ENCODE data around the gene PRR5L.

PRR5L gene

DNA sequence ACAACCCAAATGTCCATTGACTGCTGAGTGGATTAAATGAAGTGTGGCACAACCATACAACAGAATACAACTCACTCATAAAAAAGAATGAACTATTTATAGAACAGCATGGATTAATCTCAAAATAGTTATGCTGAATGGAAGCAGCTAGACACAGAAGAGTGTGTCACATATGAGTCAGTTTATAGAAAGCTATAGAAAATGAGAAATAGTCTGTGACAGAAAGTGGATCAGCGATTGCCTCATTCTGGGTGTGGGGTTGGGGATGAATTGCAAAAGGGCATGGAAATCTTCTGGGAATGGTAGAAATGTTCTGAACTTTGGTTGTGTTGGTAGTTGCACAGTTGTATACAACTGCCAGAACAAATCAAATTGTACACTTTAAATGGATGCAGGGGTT is 37.4 kb downstream of the PRR5L start:
- no peak overlapping the region for H3K4me3 Mint-ChIP-seq
- DNase-seq (no peak), ATAC-seq (peak; percentile 42)
- H3K9me3 Mint-ChIP-seq: peaks cover 9 to 17% of the 10 kb centered on the region in 2 donors
- peaks cover 6% of the 10 kb centered on the region for H3K4me1 Mint-ChIP-seq
- peak overlapping the region in 1 of 2 donors; percentile 41 for H3K27ac Mint-ChIP-seq
- H3K27me3 Mint-ChIP-seq: peaks cover 57% of the 10 kb centered on the region

DNA sequence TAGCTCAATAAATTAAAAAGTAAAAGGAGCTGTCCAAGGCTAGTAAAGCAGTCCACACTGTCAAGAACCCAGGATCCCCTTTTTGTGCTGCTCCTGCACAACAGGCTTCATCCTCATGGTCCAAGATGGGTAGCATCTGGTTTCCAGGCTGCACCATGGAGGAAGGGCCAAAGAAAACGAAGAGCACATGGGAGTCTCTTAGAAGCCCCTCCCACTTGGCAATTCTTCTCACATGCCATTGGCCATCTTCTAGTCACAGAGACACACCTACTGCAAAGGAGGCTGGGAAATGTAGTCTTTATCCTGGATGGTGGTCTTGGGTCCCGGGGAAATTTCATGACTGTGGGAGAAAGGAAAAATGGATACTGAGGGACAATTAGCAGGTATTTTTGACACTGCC is 37.8 kb downstream of the PRR5L start:
- Mint-ChIP-seq H3K9me3 (peaks cover 9 to 17% of the 10 kb centered on the region in 2 donors), H3K27ac (no peak overlapping the region), H3K27me3 (peaks cover 60% of the 10 kb centered on the region), H3K4me3 (no peak overlapping the region), H3K4me1 (peaks cover 6% of the 10 kb centered on the region)
- ATAC-seq (no peak), DNase-seq (no peak)

DNA sequence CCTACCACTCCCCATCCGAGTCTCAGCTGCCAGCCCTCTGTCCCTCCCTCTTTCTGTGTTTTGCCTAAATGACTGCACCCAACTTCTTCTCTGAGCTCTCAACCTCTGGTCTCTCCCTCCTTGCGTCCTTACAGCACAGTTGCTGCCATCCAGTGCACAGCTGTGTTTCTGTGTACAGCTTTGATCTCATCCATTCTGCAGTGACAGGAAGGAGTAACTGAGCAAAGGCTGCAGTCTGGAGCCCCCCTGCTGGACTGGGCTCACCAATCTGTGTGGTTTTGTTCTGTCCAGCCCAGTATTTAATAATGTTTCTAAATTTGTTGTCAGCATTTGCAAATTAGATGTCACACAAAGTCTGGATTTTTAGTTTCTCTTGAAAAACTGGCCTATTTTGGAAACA is 43.8 kb downstream of the PRR5L start:
- Mint-ChIP-seq H3K4me3 (no peak overlapping the region), H3K4me1 (peaks cover 35% of the 10 kb centered on the region), H3K27me3 (peaks cover 73% of the 10 kb centered on the region), H3K27ac (no peak overlapping the region), H3K9me3 (no peaks in the 10 kb centered on the region)
- no peak for ATAC-seq
- DNase-seq: no peak

DNA sequence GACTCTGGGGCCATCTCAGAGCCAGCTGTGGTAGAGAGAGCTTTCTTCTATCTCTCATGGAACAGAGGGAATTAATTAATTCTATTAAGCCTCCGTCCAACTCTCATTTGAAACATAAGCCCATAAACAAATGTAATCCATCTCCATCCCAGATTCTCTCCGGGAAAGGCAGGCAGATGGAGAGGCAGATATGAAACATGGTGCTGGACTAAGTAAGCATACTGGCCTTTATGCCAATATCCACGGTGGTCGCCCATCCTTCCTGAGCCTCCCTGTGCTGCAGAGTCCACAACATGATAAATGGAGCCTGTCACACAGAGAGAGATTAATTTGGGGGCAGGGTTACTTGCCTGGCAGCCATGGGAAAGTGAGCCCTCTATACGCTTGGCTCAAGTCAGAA is 44.8 kb downstream of the PRR5L start:
- Mint-ChIP-seq H3K27me3 (peaks cover 78% of the 10 kb centered on the region), H3K9me3 (no peaks in the 10 kb centered on the region), H3K4me1 (peaks cover 38% of the 10 kb centered on the region), H3K27ac (no peak overlapping the region), H3K4me3 (no peak overlapping the region)
- ATAC-seq (no peak), DNase-seq (no peak)

DNA sequence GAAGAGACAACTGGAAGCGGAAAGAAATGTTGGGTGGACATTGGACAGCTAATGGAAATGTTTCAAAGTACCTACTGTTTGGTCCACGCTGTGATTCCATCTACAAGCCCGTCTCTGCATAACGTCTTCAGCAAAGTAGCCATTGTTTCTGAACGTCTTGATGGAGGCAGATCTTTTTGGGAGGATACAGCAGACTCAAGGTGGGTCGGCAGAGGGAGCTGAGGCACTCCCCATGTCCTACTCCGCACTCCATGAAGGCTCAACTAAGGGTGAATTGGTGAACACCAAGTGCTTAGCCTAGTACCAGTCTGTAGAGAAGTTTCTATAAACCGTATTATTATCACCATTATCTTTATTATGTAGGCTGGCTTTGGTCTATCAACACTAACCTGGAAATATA is 45.8 kb downstream of the PRR5L start:
- no peak for DNase-seq
- H3K27ac Mint-ChIP-seq: no peak overlapping the region
- H3K27me3 Mint-ChIP-seq: peaks cover 77% of the 10 kb centered on the region
- no peaks in the 10 kb centered on the region for H3K9me3 Mint-ChIP-seq
- H3K4me3 Mint-ChIP-seq: no peak overlapping the region
- H3K4me1 Mint-ChIP-seq: peaks cover 42% of the 10 kb centered on the region
- ATAC-seq: no peak

DNA sequence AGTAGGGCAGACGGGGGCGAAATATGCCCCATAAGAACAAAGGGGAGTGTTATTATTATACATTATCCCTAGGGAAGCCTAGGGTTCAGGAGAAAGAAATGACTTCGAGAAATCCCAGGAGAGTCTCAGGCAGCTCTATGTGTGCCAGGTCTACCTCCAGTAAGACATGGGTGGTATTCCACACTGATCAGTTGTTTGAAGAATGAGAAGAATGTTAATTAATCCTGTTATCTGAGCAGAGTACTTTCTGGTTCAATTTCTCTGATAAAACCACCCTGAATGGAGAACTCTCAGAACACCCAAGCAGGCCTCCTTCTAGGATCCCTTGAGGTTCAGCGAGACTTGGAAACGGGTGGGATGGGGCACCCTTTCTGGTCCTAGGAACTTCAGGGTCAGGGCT is 46.2 kb downstream of the PRR5L start:
- Mint-ChIP-seq H3K4me1 (peaks cover 46% of the 10 kb centered on the region), H3K27ac (no peak overlapping the region), H3K27me3 (peaks cover 73% of the 10 kb centered on the region), H3K9me3 (no peaks in the 10 kb centered on the region), H3K4me3 (no peak overlapping the region)
- ATAC-seq (no peak), DNase-seq (no peak)

DNA sequence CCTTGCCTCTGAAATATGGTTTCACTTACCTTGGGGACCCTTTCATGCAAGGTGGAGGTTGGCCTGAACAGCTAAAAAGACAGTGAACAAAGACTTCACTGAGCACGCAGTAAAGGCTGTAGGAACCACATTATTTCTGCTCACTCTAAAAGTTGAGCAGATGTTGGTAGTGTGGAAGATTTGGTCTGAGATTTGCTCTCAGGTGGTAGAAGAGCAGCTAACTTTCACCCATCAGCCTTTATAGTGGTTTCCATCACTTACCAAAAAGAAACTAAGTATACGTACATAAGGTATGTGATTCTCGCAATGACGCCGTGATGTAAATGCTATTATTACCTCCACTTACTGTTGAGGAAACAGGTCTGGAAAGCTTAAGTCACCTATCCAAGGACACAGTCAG is 47.3 kb downstream of the PRR5L start:
- Mint-ChIP-seq H3K4me3 (peak overlapping the region; percentile 30 to 40), H3K9me3 (no peaks in the 10 kb centered on the region), H3K4me1 (peaks cover 55% of the 10 kb centered on the region), H3K27me3 (peaks cover 62% of the 10 kb centered on the region), H3K27ac (no peak overlapping the region)
- ATAC-seq: peak; percentile 96
- peak; percentile 30 to 42 for DNase-seq

DNA sequence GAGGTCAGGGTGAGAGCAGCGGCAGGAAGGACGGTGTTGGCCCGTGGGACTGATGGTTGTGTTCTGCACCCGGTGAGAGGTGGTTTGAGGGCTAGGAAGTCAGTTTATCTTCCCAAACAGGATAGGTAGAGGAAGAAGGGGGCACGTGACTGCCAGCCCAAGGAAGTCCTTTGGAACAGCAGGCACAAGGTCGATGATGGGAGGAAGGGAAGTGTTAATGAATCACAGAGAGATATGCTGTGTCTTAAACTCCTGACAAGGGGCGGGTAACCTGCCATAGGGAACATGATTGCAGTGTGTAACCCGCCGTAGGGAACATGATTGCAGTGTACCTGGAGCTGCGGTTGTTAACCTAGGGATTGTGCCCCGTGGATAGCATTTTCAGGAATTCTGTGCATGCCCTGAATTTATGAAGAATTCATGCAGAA is 49.0 kb downstream of the PRR5L start:
- Mint-ChIP-seq H3K4me1 (peaks cover 65% of the 10 kb centered on the region), H3K27me3 (peaks cover 47% of the 10 kb centered on the region), H3K4me3 (no peak overlapping the region), H3K27ac (no peak overlapping the region), H3K9me3 (no peaks in the 10 kb centered on the region)
- DNase-seq (no peak), ATAC-seq (no peak)

DNA sequence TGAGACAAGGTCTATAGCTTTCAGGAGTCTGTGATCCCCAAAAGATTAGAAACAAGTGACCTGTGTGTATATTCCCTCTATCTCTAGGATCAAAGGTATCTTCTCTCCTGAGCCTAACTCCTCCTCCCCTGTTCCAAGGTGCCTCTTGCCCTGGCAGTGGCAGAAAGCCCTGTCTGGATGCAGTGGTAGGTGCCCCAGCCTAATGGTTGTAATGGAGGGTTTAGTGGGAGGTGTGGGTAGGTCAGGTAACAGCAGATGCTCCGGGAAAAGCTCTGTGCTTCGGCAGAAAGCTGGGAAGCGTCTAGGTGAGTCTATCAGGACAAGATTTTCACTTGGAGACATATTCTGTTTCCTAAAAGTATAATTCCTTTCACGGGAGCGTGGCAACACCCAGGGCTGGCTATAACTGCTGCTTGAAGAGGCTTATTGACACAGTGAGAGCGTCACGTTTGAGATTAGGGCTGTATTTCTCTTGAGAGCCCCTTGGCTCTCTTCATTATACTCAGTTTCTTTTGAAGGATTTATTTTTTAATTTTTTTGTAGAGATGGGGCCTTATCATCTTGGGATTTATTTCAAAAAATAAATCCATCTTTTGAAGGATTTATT is 49.5 kb downstream of the PRR5L start:
- ATAC-seq: no peak
- Mint-ChIP-seq H3K4me1 (peaks cover 69% of the 10 kb centered on the region), H3K9me3 (no peaks in the 10 kb centered on the region), H3K27me3 (peaks cover 41% of the 10 kb centered on the region), H3K4me3 (no peak overlapping the region), H3K27ac (no peak overlapping the region)
- DNase-seq: no peak

DNA sequence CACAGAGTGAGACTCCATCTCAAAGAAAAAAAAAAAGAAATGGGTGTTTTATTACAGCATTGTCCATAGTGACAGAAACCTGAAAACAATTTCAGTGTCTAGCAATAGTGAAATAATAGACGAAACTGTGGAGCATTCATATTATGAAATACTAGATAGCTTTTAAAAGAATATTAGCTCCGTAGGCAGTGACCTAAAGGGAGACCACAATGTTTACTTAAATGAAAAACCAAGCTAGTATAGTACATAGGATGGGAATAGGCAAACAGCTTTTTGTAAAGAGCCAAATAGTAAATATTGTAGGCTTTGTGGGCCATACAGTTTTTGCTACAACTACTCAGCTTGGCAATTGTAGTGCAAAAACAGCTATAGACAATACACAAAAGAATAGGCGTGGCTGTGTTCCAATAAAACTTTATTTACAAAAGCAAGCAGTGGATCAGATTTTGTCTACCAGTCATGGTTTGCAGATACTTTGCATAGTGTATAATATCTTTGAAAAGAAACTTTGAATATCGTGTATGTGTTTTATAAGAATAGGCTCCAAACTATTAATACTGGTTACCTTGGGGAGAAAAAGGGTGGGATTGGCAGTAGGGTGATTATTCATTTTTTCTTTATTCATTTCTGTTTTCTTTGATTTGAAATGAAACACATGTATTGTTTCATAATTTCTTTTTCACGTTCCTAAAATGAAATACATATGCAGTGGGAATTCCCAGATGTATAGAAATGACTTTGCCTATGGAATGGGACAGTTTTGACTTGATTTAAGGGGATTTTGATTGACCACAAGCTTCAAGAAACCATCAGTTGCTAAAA is 50.7 kb downstream of the PRR5L start:
- Mint-ChIP-seq H3K27me3 (peaks cover 31% of the 10 kb centered on the region), H3K9me3 (no peaks in the 10 kb centered on the region), H3K27ac (peak overlapping the region in 1 of 2 donors; percentile 10), H3K4me1 (peaks cover 65% of the 10 kb centered on the region), H3K4me3 (peak overlapping the region; percentile 4 to 58)
- ATAC-seq (no peak), DNase-seq (no peak)

DNA sequence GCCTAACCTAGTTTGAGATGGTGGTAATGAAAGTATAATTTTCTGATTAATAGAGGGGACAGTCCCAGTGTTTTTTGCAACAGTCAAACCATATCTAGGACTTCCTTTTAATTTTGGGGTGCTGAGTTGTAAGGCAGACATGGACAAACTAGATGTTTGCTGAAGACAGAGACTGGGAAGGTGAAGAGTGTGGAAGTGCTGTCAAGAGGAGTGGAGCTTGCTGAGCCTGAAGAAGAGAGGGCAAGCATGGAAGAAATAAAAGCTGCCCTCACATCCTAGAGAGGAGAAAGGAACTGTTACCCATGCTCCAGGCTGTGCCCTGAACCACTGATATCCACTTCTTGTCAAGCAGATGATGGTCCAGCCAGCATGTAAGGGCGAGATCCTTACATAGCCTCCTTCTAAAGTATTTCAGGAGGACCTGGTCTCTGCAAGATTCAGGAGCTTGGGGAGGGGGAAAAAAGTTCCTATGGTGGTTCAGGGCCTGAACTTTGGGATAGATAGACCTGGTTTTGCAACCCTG is 51.4 kb downstream of the PRR5L start:
- ATAC-seq: peak; percentile 24

DNA sequence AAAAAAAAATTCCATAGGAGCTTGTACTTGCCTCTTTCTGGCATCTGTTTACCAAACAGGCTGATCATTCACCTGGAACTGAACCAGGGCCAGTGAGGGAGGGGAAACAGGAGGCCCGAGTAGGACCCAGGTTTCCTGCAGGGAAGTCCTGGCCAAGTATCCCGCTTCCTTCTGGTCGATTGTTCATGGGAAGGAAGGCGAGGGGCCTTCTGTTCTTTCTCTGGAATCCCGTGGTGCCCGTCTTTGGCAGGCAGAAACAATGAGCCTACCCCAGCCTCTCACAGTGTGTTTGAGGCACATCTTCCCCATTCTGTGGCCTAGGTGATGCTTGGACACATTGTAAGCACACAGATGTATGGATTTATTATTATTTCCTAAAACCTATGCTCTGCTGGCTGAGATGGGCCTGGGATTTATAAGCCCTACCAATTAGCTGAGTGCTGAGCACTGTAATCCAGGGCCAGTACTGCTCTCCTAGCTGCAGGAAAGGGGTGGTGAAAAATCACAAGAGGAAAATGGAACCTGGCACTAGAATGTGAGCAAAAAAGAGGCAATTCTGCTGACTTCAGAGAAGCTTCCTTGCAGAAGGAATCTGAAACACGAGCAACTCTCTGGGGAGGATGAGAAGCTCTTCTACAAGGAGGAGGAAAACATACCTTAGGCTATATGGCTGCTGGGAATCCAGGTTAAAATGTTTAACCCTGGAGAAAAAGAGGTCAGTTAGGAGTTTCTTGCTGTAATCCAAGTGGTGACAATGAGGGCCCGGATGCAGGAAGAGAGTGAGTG is 53.5 kb downstream of the PRR5L start:
- DNase-seq (no peak), ATAC-seq (no peak)
- Mint-ChIP-seq H3K4me1 (peaks cover 64% of the 10 kb centered on the region), H3K27me3 (peaks cover 41% of the 10 kb centered on the region), H3K27ac (peak overlapping the region in 1 of 2 donors; percentile 78), H3K4me3 (no peak overlapping the region), H3K9me3 (no peaks in the 10 kb centered on the region)

More for the DNA sequence above, 51.4 kb downstream of the PRR5L start:
- Mint-ChIP-seq H3K4me3 (peak overlapping the region; percentile 4 to 58), H3K4me1 (peaks cover 64% of the 10 kb centered on the region), H3K27me3 (peaks cover 32% of the 10 kb centered on the region), H3K27ac (peak overlapping the region in 1 of 2 donors; percentile 10), H3K9me3 (no peaks in the 10 kb centered on the region)
- DNase-seq: no peak

DNA sequence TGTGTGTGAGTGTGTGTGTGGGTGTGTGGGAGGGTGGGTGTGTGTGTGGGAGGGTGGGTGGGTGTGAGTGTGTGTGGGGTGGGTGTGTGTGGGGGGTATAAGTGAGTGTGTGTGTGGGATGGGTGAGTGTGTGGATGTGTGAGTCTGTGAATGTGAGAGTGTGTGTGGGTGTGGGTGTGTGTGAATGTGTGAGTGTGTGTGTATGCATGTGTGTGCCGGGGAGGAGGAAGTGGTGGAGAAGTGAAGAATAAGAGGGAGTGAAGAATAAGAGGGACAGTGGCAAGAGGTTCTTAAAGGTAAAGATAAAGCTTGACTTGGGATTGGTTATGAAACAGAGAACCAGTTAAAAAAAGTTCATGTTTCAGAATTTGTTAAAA is 54.0 kb downstream of the PRR5L start:
- H3K27ac Mint-ChIP-seq: peak overlapping the region in 1 of 2 donors; percentile 78

DNA sequence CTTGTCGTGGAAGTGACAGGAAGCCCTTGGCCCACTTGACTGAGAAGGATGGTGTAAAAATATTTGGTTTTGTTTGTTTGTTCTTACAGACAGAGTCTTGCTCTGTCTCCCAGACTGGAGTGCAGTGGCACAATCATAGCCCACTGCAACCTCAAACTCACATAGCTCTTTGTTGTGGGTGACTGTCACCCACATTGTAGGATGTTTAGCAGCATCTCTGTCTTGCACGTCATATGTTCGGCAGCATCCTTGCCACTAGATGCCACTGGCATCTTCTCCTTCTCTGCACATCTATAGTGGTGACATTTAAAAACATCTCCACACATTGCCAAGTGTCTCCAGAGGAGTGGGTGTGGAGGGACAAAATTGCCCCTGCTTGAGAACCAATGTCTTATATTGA is 56.8 kb downstream of the PRR5L start:
- peak; percentile 95 for ATAC-seq
- Mint-ChIP-seq H3K27me3 (peaks cover 43% of the 10 kb centered on the region), H3K4me3 (peak overlapping the region; percentile 20 to 24), H3K4me1 (peaks cover 73% of the 10 kb centered on the region), H3K9me3 (no peaks in the 10 kb centered on the region), H3K27ac (no peak overlapping the region)
- DNase-seq: peak; percentile 65 to 80

More for the DNA sequence above, 54.0 kb downstream of the PRR5L start:
- DNase-seq (no peak), ATAC-seq (no peak)
- Mint-ChIP-seq H3K4me1 (peaks cover 64% of the 10 kb centered on the region), H3K9me3 (no peaks in the 10 kb centered on the region), H3K27me3 (peaks cover 35% of the 10 kb centered on the region), H3K4me3 (no peak overlapping the region)

DNA sequence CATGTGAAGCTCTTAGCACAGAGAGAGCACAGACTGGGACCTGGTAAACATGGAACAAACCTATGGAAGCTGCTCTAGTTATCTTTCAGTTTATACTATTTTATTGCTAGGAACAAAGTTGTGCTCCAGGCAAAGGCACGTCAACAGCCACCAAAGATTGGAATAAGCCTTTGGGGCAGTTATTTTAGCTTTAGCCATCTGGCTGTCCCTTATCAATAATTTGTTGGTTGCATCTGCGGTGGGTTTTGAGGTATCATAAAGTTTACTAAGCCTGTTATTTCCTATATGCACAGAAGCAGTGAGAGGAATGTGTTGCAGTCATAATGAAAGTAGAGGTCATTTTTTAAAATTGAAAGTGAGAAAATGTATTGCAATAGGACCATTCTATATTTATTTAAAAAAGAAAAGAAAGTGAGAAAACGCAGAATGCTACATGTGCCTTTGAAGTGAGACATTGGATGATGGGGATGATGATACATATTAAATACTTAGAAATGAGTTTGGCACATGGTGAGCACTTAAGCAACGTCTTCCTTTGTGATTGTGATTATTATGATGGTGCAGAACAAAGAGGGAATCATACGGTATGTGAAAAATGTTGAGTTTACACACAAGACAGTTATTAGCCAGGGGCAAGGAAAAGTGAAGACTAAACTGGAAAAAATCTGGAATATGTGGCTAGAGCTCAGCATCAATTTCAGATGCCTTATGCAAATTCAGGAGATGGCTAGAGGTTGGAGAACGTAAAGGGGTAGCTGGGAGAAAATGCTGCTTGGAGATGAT is 58.3 kb downstream of the PRR5L start:
- H3K4me3 Mint-ChIP-seq: peak overlapping the region; percentile 42 to 71
- peak; percentile 75 for ATAC-seq
- peaks cover 65% of the 10 kb centered on the region for H3K4me1 Mint-ChIP-seq
- DNase-seq: no peak
- H3K27ac Mint-ChIP-seq: peak overlapping the region; percentile 2 to 63
- H3K9me3 Mint-ChIP-seq: no peaks in the 10 kb centered on the region
- H3K27me3 Mint-ChIP-seq: peaks cover 58% of the 10 kb centered on the region

Measured in stimulated activated naive CD8-positive, alpha-beta T cell treated with anti-CD3 and anti-CD28 coated beads, Interleukin-15, amount 100 ng/mL, for 72 hours (primary cell).